Measurements from ENCODE around the gene CDCA4. TPM values are rescaled to one million over a fixed set of nuclear protein-coding genes. Genes with fewer than 3 reads are reported as not detected.
"Not testable (repeated sequence)": the region's sequence is repeated elsewhere in the genome, so short reads cannot be mapped to it uniquely, and the experiment has no call there.

The CDCA4 gene
- total RNA-seq, 1 donor from 2014 or later = 33.2 TPM

- no peaks in the 10 kb centered on the region for H3K36me3 ChIP-seq (ENCODE audit: control insufficient read depth, insufficient read depth, low read length)
- no peak overlapping the region for H3K4me3 ChIP-seq (ENCODE audit: low read depth, low read length)
- no peaks in the 10 kb centered on the region for H3K27me3 ChIP-seq (ENCODE audit: control insufficient read depth, insufficient read depth, low read length)
- no peak for DNase-seq (ENCODE audit: low read depth)
- TF ChIP-seq CTCF (IDR thresholded peaks at IDR 0.05; ENCODE audit: insufficient read depth, low read length, poor library complexity, severe bottlenecking) = no peak
Observed at GRCh38 chr14:105067140-105067968, 46.5 kb upstream of the CDCA4 start.

- no peak for TF ChIP-seq CTCF (IDR thresholded peaks at IDR 0.05; ENCODE audit: insufficient read depth, low read length, poor library complexity, severe bottlenecking)
- Histone ChIP-seq H3K27me3 (ENCODE audit: control insufficient read depth, insufficient read depth, low read length) (no peaks in the 10 kb centered on the region), H3K4me3 (ENCODE audit: low read depth, low read length) (no peak overlapping the region), H3K36me3 (ENCODE audit: control insufficient read depth, insufficient read depth, low read length) (no peaks in the 10 kb centered on the region)
- DNase-seq (ENCODE audit: low read depth) = no peak
Observed at GRCh38 chr14:105066240-105067071, 45.6 kb upstream of the CDCA4 start.

GRCh38 chr14:105065280-105066228 is 44.7 kb upstream of the CDCA4 start, which contains the start of gene GPR132:
Gene GPR132 (minus strand): TSS chr14:105065430. CDS start chr14:105055420, 10,010 bp downstream.
- Histone ChIP-seq H3K4me3 (ENCODE audit: low read depth, low read length) (no peak within 1 kb of the TSS), H3K27me3 (ENCODE audit: control insufficient read depth, insufficient read depth, low read length) (no peaks in the 10 kb centered on the region), H3K36me3 (ENCODE audit: control insufficient read depth, insufficient read depth, low read length) (no peaks in the 10 kb centered on the region)
- TF ChIP-seq CTCF (IDR thresholded peaks at IDR 0.05; ENCODE audit: insufficient read depth, low read length, poor library complexity, severe bottlenecking) = no peak
- DNase-seq (ENCODE audit: low read depth) = no peak

- Histone ChIP-seq H3K36me3 (ENCODE audit: control insufficient read depth, insufficient read depth, low read length) (no peaks in the 10 kb centered on the region), H3K27me3 (ENCODE audit: control insufficient read depth, insufficient read depth, low read length) (no peaks in the 10 kb centered on the region), H3K4me3 (ENCODE audit: low read depth, low read length) (no peak overlapping the region)
- no peak for DNase-seq (ENCODE audit: low read depth)
- no peak for TF ChIP-seq CTCF (IDR thresholded peaks at IDR 0.05; ENCODE audit: insufficient read depth, low read length, poor library complexity, severe bottlenecking)
Observed at GRCh38 chr14:105064721-105065143, 43.8 kb upstream of the CDCA4 start.

- Histone ChIP-seq H3K4me3 (ENCODE audit: low read depth, low read length) (no peak overlapping the region), H3K27me3 (ENCODE audit: control insufficient read depth, insufficient read depth, low read length) (no peaks in the 10 kb centered on the region), H3K36me3 (ENCODE audit: control insufficient read depth, insufficient read depth, low read length) (no peaks in the 10 kb centered on the region)
- no peak for DNase-seq (ENCODE audit: low read depth)
- TF ChIP-seq CTCF (IDR thresholded peaks at IDR 0.05; ENCODE audit: insufficient read depth, low read length, poor library complexity, severe bottlenecking) = no peak
Observed at GRCh38 chr14:105064001-105064400, 43.1 kb upstream of the CDCA4 start.

- not testable (repeated sequence) for H3K27me3 ChIP-seq (ENCODE audit: control insufficient read depth, insufficient read depth, low read length); H3K36me3 ChIP-seq (ENCODE audit: control insufficient read depth, insufficient read depth, low read length); H3K4me3 ChIP-seq (ENCODE audit: low read depth, low read length); DNase-seq (ENCODE audit: low read depth)
Observed at GRCh38 chr14:105063506-105063905, 42.6 kb upstream of the CDCA4 start.

Data from kidney epithelial cell (primary cell).